Calu3 (cell line): ENCODE measurements around the gene FAM204A. TPM values are rescaled to one million over a fixed set of nuclear protein-coding genes. Genes with fewer than 3 reads are reported as not detected.

Source experiments
- BruUV-seq: library from RNA; stranded (reverse); fragments of 400-500 nt; replicated peaks from 2 replicates; lab custom pipeline; 2021; lab: Mats Ljungman, UMichigan
- CTCF ChIA-PET: fragments of 300-600 bp; sonication (Branson Sonifier 250); formaldehyde crosslinking; loops from one replicate; lab custom pipeline; 2022; ENCODE audit warnings: antibody characterized with exemption; lab: Charles Lee
- DNase-seq: peaks from one replicate; pipeline ENCODE4 v3.0.0; 2022
- H3K27ac Mint-ChIP-seq: one replicate; pipeline ENCODE4 v1.8.0; 2022; ENCODE audit warnings: mixed read lengths; ENCODE audit not compliant: unreplicated experiment
- H3K27me3 Mint-ChIP-seq: one replicate; pipeline ENCODE4 v1.8.0; 2022; ENCODE audit warnings: mixed read lengths; ENCODE audit not compliant: unreplicated experiment
- H3K36me3 Mint-ChIP-seq: one replicate; pipeline ENCODE4 v1.8.0; 2022; ENCODE audit warnings: mild to moderate bottlenecking, moderate library complexity, mixed read lengths; ENCODE audit not compliant: insufficient read depth, unreplicated experiment
- H3K4me1 Mint-ChIP-seq: one replicate; pipeline ENCODE4 v1.8.0; 2022; ENCODE audit warnings: mild to moderate bottlenecking, low read depth, mixed read lengths; ENCODE audit not compliant: unreplicated experiment
- H3K4me3 Mint-ChIP-seq: one replicate; pipeline ENCODE4 v1.8.0; 2022; ENCODE audit warnings: mild to moderate bottlenecking, low read depth, moderate library complexity, mixed read lengths; ENCODE audit not compliant: unreplicated experiment
- H3K9me3 Mint-ChIP-seq: one replicate; pipeline ENCODE4 v1.8.0; 2022; ENCODE audit warnings: low read depth, mixed read lengths; ENCODE audit not compliant: unreplicated experiment
- intact Hi-C: fragments of 100-400 bp; cut with micrococcal nuclease; formaldehyde crosslinking; loops from one replicate; pipeline ENCODE4 v1.10.0; 2022; ENCODE audit not compliant: unreplicated experiment
- total RNA-seq: library from RNA; stranded (reverse); gene quantifications from 2 replicates; pipeline ENCODE4 v1.2.3, GENCODE V29; 2022
- TF ChIP-seq, protein P1 (sequence below): fragments of 200-600 bp; IDR thresholded peaks from one replicate; pipeline ENCODE4 v1.8.0; 2022; ENCODE audit warnings: antibody characterized with exemption; ENCODE audit not compliant: unreplicated experiment

The FAM204A gene
- total RNA-seq, 1 experiment from 2014 or later, result 34.0 TPM

DNA sequence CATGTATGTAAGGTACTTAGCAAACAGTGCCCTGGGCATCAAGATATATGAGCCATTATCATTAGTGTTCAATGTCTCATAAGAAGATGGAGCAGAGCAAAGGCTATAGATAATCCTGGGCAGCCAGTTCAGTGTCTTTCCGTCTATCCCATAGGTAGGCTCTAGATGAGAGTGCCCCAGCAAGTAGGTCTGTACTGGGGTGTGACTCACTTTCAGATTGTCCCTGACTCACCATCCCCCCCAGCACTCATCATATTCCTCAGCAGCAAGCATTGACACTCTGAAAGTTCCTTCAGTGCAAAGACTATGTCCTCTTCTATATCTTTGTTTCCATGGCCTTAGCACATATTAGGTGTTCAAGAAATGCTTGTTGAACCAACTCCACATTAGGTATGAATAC, 20.0 kb upstream of the FAM204A start:
- no peaks in the 10 kb centered on the region for H3K4me1 Mint-ChIP-seq
- H3K4me3 Mint-ChIP-seq, result no peak overlapping the region
- DNase-seq, result no peak
- CTCF ChIA-PET, result no interaction called here
- peaks cover 3% of the 10 kb centered on the region for H3K9me3 Mint-ChIP-seq
- no peaks in the 10 kb centered on the region for H3K36me3 Mint-ChIP-seq
- intact Hi-C loops, result no loop called here
- BruUV-seq, result no TSS peak
- TF ChIP-seq, protein P1, sequence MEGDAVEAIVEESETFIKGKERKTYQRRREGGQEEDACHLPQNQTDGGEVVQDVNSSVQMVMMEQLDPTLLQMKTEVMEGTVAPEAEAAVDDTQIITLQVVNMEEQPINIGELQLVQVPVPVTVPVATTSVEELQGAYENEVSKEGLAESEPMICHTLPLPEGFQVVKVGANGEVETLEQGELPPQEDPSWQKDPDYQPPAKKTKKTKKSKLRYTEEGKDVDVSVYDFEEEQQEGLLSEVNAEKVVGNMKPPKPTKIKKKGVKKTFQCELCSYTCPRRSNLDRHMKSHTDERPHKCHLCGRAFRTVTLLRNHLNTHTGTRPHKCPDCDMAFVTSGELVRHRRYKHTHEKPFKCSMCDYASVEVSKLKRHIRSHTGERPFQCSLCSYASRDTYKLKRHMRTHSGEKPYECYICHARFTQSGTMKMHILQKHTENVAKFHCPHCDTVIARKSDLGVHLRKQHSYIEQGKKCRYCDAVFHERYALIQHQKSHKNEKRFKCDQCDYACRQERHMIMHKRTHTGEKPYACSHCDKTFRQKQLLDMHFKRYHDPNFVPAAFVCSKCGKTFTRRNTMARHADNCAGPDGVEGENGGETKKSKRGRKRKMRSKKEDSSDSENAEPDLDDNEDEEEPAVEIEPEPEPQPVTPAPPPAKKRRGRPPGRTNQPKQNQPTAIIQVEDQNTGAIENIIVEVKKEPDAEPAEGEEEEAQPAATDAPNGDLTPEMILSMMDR, result no peak
- no peak overlapping the region for H3K27ac Mint-ChIP-seq
- H3K27me3 Mint-ChIP-seq, result no peaks in the 10 kb centered on the region

DNA sequence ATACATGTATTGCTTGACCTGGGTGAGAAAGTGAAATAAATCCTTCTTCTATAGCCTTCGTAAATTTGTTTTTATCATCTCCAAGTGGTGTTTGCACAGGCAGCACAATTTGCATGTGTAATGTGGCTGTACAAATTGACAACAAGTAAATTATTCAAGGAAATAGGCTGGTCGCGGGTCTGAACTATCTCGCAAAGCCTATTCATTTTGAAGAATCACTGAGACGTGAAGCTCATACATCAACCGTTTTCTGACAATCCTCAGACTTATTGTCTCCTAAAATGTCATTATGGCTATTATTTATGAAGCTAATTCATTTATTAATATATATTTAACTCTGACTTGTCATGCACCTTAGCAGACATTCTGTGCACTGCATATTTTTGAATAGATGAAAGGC, 16.2 kb upstream of the FAM204A start:
- H3K4me1 Mint-ChIP-seq, result no peaks in the 10 kb centered on the region
- intact Hi-C loops, result no loop called here
- DNase-seq, result no peak
- TF ChIP-seq, protein P1, result no peak
- H3K36me3 Mint-ChIP-seq, result no peaks in the 10 kb centered on the region
- no peaks in the 10 kb centered on the region for H3K27me3 Mint-ChIP-seq
- BruUV-seq, result no TSS peak
- H3K4me3 Mint-ChIP-seq, result no peak overlapping the region
- CTCF ChIA-PET, result no interaction called here
- H3K9me3 Mint-ChIP-seq, result no peaks in the 10 kb centered on the region
- H3K27ac Mint-ChIP-seq, result no peak overlapping the region

DNA sequence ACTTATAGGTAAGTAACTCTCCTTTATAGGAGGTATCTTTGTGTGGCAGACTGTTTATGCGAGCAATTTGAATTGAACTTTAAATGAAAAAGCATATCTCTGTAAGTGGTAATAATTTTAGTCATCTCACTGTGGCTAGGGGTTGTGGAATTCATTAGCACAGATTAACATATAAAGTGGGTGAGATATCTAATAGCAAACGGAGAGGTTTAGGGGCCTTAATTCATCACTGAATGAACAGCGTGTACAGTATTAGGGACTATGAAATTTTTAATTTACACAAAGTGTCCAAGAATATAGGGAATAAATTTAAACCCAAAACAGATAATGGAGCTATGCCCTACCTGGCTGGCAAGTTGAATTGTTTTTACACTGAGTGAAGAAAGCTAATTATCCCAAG, 15.7 kb upstream of the FAM204A start:
- CTCF ChIA-PET, result no interaction called here

DNA sequence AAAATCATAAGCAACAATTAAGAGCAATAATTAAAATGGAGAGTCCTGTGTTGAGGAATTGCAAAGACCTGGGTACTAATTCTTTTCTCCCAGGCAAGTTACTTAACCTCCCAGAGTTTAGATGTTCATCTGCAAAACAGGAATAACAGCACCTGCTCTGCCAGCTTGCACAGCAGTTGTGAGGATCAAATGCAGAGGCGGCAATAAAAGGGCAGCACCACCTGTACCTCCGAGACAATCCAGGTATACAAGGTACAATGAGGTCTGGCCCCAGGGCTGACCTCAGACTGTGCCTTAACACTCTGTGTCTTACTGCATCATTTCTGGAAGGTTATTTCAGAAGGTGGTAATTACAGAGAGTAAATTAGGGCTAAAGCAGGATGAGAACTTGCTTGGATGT, 14.5 kb upstream of the FAM204A start:
- intact Hi-C loops, result no loop called here
- no peaks in the 10 kb centered on the region for H3K9me3 Mint-ChIP-seq
- H3K4me1 Mint-ChIP-seq, result no peaks in the 10 kb centered on the region
- no peak overlapping the region for H3K27ac Mint-ChIP-seq
- DNase-seq, result no peak
- H3K27me3 Mint-ChIP-seq, result no peaks in the 10 kb centered on the region
- no peak overlapping the region for H3K4me3 Mint-ChIP-seq
- CTCF ChIA-PET, result no interaction called here
- no TSS peak for BruUV-seq
- no peaks in the 10 kb centered on the region for H3K36me3 Mint-ChIP-seq
- TF ChIP-seq, protein P1, result no peak

More for the DNA sequence above, 15.7 kb upstream of the FAM204A start:
- Mint-ChIP-seq H3K4me3 (no peak overlapping the region), H3K4me1 (no peaks in the 10 kb centered on the region), H3K9me3 (no peaks in the 10 kb centered on the region), H3K36me3 (no peaks in the 10 kb centered on the region), H3K27ac (no peak overlapping the region), H3K27me3 (no peaks in the 10 kb centered on the region)
- DNase-seq, result no peak
- TF ChIP-seq, protein P1, result no peak
- BruUV-seq, result no TSS peak
- intact Hi-C loops, result no loop called here
